Osteoblast (primary cell): Measurements from ENCODE around the gene MAX. TPM values are rescaled to one million over a fixed set of nuclear protein-coding genes. Genes with fewer than 3 reads are reported as not detected.

Source experiments
- DNase-seq: peaks from one replicate; pipeline ENCODE4 v3.0.0; 2011; ENCODE audit warnings: low spot score, mixed read lengths; ENCODE audit not compliant: insufficient read length; ENCODE audit errors: missing footprints
- H2AFZ ChIP-seq: 2 replicates; pipeline ENCODE4 v1.6.0; 2011; ENCODE audit warnings: mild to moderate bottlenecking, low read length
- H3K27ac ChIP-seq: 2 replicates; pipeline ENCODE4 v1.5.1; 2011; ENCODE audit warnings: mild to moderate bottlenecking, low read depth, low read length, moderate library complexity
- H3K27me3 ChIP-seq: 2 replicates; pipeline ENCODE4 v1.6.0; 2012; ENCODE audit warnings: mild to moderate bottlenecking, control low read depth, inconsistent platforms, low read length, moderate library complexity; ENCODE audit not compliant: insufficient read depth
- H3K36me3 ChIP-seq: 2 replicates; pipeline ENCODE4 v1.5.1; 2011; ENCODE audit warnings: mild to moderate bottlenecking, low read length, control low read depth, moderate library complexity; ENCODE audit not compliant: insufficient read depth
- H3K4me1 ChIP-seq: 2 replicates; pipeline ENCODE4 v1.5.1; 2011; ENCODE audit warnings: mild to moderate bottlenecking, low read length, control low read depth, moderate library complexity; ENCODE audit not compliant: insufficient read depth
- H3K4me2 ChIP-seq: 2 replicates; pipeline ENCODE4 v1.6.0; 2011; ENCODE audit warnings: mild to moderate bottlenecking, low read length; ENCODE audit not compliant: insufficient read depth
- H3K4me3 ChIP-seq: fragments of 200-600 bp; sonication (generic); 3 replicates; pipeline ENCODE4 v1.5.1; 2012; ENCODE audit warnings: mild to moderate bottlenecking, low read length, inconsistent platforms; ENCODE audit not compliant: insufficient read depth
- H3K79me2 ChIP-seq: 2 replicates; pipeline ENCODE4 v1.6.0; 2012; ENCODE audit warnings: mild to moderate bottlenecking, low read length, control low read depth, inconsistent platforms; ENCODE audit not compliant: insufficient read depth
- H3K9me3 ChIP-seq: 2 replicates; pipeline ENCODE4 v1.5.1; 2011; ENCODE audit warnings: low read depth, low read length, control low read depth
- H4K20me1 ChIP-seq: 2 replicates; pipeline ENCODE4 v1.6.0; 2012; ENCODE audit warnings: mild to moderate bottlenecking, low read length, control low read depth; ENCODE audit not compliant: insufficient read depth
- total RNA-seq: library from RNA; depleted of rRNA; stranded (reverse); fragments of >200 nt; gene quantifications from 2 replicates; pipeline ENCODE4 v1.2.3, GENCODE V29; 2012
- TF ChIP-seq, protein P1 (sequence below): IDR thresholded peaks from 2 replicates; pipeline ENCODE4 v1.5.1; 2011; ENCODE audit warnings: mild to moderate bottlenecking, low read depth, low read length, moderate library complexity; ENCODE audit errors: extremely low read depth

MAX gene
- total RNA-seq, 1 donor, result 66.6 TPM

DNA sequence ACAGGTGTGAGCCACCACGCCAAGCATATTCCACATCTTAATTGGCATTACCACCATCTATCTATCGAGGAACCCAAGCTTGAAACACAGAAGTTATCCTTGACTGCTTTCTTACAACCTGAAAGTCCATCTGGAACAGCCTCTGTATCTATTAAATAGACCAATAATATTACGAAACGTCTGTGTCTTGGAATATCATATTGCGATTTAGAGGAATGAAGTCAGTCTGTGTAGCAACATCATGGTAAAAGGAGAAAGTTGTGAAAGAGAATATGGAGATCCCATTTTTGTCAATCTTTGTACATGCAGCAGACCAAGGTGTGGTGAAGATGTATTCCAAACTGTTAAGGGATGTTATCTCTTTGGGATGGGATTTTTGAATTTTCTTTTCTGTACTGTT lies 25.8 kb upstream of the MAX start:
- no peaks in the 10 kb centered on the region for H3K9me3 ChIP-seq
- no peaks in the 10 kb centered on the region for H4K20me1 ChIP-seq
- H3K79me2 ChIP-seq, result no peaks in the 10 kb centered on the region
- H3K27ac ChIP-seq, result no peak overlapping the region
- TF ChIP-seq, protein P1, sequence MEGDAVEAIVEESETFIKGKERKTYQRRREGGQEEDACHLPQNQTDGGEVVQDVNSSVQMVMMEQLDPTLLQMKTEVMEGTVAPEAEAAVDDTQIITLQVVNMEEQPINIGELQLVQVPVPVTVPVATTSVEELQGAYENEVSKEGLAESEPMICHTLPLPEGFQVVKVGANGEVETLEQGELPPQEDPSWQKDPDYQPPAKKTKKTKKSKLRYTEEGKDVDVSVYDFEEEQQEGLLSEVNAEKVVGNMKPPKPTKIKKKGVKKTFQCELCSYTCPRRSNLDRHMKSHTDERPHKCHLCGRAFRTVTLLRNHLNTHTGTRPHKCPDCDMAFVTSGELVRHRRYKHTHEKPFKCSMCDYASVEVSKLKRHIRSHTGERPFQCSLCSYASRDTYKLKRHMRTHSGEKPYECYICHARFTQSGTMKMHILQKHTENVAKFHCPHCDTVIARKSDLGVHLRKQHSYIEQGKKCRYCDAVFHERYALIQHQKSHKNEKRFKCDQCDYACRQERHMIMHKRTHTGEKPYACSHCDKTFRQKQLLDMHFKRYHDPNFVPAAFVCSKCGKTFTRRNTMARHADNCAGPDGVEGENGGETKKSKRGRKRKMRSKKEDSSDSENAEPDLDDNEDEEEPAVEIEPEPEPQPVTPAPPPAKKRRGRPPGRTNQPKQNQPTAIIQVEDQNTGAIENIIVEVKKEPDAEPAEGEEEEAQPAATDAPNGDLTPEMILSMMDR, result no peak
- H2AFZ ChIP-seq, result no peak overlapping the region
- H3K4me1 ChIP-seq, result no peaks in the 10 kb centered on the region
- no peak for DNase-seq
- H3K27me3 ChIP-seq, result peaks cover 4% of the 10 kb centered on the region
- no peak overlapping the region for H3K4me3 ChIP-seq
- H3K4me2 ChIP-seq, result no peak overlapping the region
- H3K36me3 ChIP-seq, result no peaks in the 10 kb centered on the region

DNA sequence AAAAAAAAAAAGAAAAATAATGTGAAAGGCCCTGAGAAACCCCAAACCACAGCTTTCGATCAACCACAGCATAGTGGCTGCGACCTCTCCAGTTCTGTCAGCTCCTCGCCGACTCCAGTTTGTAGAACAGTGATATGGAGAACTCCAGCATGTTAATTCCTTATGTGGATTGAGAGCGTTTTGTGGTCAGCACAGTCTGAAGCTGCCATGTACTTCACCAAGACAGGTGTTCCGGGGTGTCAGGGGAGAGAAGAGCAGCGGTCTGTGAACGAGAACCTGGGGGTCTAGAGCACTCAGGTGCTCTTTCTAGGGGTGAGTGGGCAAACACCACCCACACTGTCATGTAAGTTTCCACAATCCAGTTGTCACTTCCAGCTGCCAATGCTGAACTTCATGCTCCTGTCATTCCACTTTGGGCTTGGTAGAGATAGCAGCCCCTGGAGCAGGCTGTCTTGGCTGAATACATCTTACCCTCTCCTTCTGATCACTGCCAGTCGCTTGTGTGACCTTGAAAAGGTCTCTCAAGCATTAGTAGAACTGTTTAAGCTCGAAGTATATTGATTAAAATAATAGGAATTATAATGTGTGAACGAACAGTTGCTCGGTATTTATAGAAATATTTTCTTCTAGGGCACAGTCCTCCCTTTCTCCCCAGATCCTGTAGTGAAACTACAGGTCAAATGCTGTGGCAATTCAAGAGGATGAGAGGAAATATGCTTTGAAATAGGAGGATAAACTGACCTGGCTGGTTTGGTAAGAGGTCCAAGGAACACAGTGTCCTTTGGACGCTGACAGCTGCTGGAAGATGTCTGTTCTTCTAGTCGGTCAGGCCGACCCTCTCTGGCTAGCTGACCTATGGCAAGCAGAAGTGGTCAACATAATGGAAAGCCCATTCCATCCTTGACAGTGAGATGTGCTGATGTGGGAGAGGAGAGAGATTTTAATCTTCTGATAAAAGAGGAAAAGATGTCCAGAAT lies 15.7 kb upstream of the MAX start:
- DNase-seq, result no peak
- TF ChIP-seq, protein P1, result no peak
- no peak overlapping the region for H3K4me3 ChIP-seq
- H4K20me1 ChIP-seq, result no peaks in the 10 kb centered on the region
- H3K4me2 ChIP-seq, result no peak overlapping the region
- H3K79me2 ChIP-seq, result no peaks in the 10 kb centered on the region
- H3K4me1 ChIP-seq, result no peaks in the 10 kb centered on the region
- H3K36me3 ChIP-seq, result no peaks in the 10 kb centered on the region
- H2AFZ ChIP-seq, result peak overlapping the region; percentile 44
- no peaks in the 10 kb centered on the region for H3K9me3 ChIP-seq
- H3K27me3 ChIP-seq, result no peaks in the 10 kb centered on the region
- H3K27ac ChIP-seq, result no peak overlapping the region

DNA sequence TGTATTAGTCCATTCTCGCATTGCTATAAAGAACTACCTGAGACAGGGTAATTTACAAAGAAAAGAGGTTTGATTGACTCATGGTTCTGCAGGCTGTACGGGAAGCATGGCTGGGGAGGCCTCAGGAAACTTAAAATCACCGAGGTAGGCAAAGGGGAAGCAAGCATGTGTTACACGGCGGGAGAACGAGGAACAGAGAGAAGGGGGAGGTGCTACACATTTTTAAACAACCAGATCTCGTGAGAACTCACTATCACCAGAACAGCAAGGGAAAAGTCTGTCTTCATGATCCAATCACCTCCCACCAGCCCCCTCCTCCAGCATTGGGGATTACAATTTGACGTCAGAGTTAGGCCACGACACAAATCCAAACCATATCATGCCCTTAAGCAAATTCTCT lies 13.3 kb upstream of the MAX start:
- Histone ChIP-seq H3K36me3 (no peaks in the 10 kb centered on the region), H3K4me2 (no peak overlapping the region), H3K27ac (no peak overlapping the region), H3K27me3 (no peaks in the 10 kb centered on the region), H3K4me3 (no peak overlapping the region), H3K4me1 (no peaks in the 10 kb centered on the region), H3K79me2 (no peaks in the 10 kb centered on the region), H4K20me1 (no peaks in the 10 kb centered on the region), H3K9me3 (no peaks in the 10 kb centered on the region), H2AFZ (no peak overlapping the region)
- no peak for DNase-seq
- TF ChIP-seq, protein P1, result no peak

DNA sequence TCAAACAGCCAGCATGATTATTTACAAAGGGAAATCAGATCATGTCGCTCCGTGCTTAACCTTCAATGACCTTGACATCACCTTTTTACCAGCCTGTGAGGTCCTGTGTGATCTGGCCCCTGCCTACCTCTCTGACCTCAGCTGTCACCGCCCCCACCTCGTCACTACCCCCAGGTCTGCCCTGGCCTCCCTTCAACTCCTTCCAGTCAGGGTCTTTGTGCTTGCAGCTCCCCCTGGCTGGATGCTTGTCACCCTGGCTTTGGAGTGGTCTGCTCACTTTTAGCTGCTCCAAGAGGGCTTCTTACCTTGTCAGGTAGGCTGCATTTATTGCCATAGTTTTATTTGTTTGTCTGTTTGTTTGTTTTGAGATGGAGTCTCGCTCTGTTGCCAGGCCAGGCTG lies 8.2 kb upstream of the MAX start:
- no peak overlapping the region for H3K27ac ChIP-seq
- H3K9me3 ChIP-seq, result no peaks in the 10 kb centered on the region
- H3K27me3 ChIP-seq, result no peaks in the 10 kb centered on the region
- H3K4me2 ChIP-seq, result no peak overlapping the region
- no peak for DNase-seq
- no peaks in the 10 kb centered on the region for H4K20me1 ChIP-seq
- no peaks in the 10 kb centered on the region for H3K4me1 ChIP-seq
- H2AFZ ChIP-seq, result no peak overlapping the region
- no peaks in the 10 kb centered on the region for H3K79me2 ChIP-seq
- H3K4me3 ChIP-seq, result no peak overlapping the region
- H3K36me3 ChIP-seq, result no peaks in the 10 kb centered on the region
- TF ChIP-seq, protein P1, result no peak
